Esophagus squamous epithelium (tissue), 5 donors: ENCODE measurements around the gene PPARA. TPM values are rescaled to one million over a fixed set of nuclear protein-coding genes. Genes with fewer than 3 reads are reported as not detected.

Source experiments
- DNase-seq: peaks from one replicate; lab custom pipeline; 2025; lab: John Stamatoyannopoulos, UW
- H3K27ac ChIP-seq, 4 donors: fragments of 200-600 bp; sonication (generic); one replicate each; pipeline ENCODE4 v1.5.1; 2016 to 2019; ENCODE audit warnings: mild to moderate bottlenecking in 1 of 4
- H3K27me3 ChIP-seq, 4 donors: fragments of 200-600 bp; sonication (generic); 1 replicate in 3 of 4; 2 replicates in 1 of 4; pipeline versions ENCODE4 v1.5.1 to v1.6.0; 2017 to 2021; ENCODE audit warnings: antibody characterized with exemption in 1 of 4
- H3K36me3 ChIP-seq, 3 donors: fragments of 200-600 bp; sonication (generic); one replicate each; pipeline ENCODE4 v1.5.1; 2016 to 2019
- H3K4me1 ChIP-seq, 3 donors: fragments of 200-600 bp; sonication (generic); one replicate each; pipeline ENCODE4 v1.5.1; 2017 to 2019
- H3K4me3 ChIP-seq, 4 donors: fragments of 200-600 bp; sonication (generic); 1 replicate in 3 of 4; 2 replicates in 1 of 4; pipeline ENCODE4 v1.5.1; 2016 to 2019; ENCODE audit warnings: mild to moderate bottlenecking in 2 of 4, moderate library complexity in 1 of 4
- H3K9me3 ChIP-seq, 3 donors: fragments of 200-600 bp; sonication (generic); one replicate each; pipeline ENCODE4 v1.5.1; 2016 to 2019
- CTCF ChIP-seq, 6 experiments: fragments of 450-650 bp in 4 of 6; fragments of 200-600 bp in 2 of 6; sonication (generic) in 2 of 6; IDR thresholded peaks; one replicate each; pipeline ENCODE4 v1.5.1; 2016 to 2019; ENCODE audit warnings: antibody characterized with exemption in 6 of 6, mild to moderate bottlenecking in 4 of 6, moderate library complexity in 4 of 6
- POLR2A ChIP-seq, 4 donors: fragments of 450-650 bp; IDR thresholded peaks; one replicate each; pipeline ENCODE4 v1.6.1; 2017; ENCODE audit warnings: antibody characterized with exemption in 4 of 4, mild to moderate bottlenecking in 4 of 4, moderate library complexity in 3 of 4
- WGBS, 2 donors: methylation state at CpG; one replicate each; pipeline ENCODE4 v1.1.5; 2018; 5-methylcytosine and 5-hydroxymethylcytosine counted together
- intact Hi-C: fragments of 100-400 bp; cut with DNase I; formaldehyde crosslinking; loops from one replicate; pipeline ENCODE4 v1.15.0; 2022
- total RNA-seq, 4 donors: library from RNA; depleted of rRNA; stranded (reverse); fragments of >200 nt; gene quantifications; one replicate each; pipeline ENCODE4 v1.1.0, GENCODE V29; 2016
- donor health status: DM: yes; HTN: yes; CAD: no.

Gene PPARA
- total RNA-seq, 4 donors from 2014 or later, result 7.7 to 18.5 (median 10.1) TPM

- 83 to 91% methylated on average over 5 to 11 of the region's 11 CpGs for WGBS, 2 donors
Measured at GRCh38 chr22:46145896-46146295, 4.4 kb upstream of the PPARA start.

GRCh38 chr22:46146329-46146728 is 4.0 kb upstream of the PPARA start:
- TF ChIP-seq POLR2A (IDR thresholded peaks at IDR 0.05) (no peak), CTCF (IDR thresholded peaks at IDR 0.05) (no peak)
- intact Hi-C loops, result no loop called here
- WGBS, 2 donors, result 71 to 93% methylated on average over 4 of the region's 4 CpGs
- DNase-seq, result no peak
- H3K9me3 ChIP-seq, result no peaks in the 10 kb centered on the region
- no peak overlapping the region for H3K27ac ChIP-seq
- H3K4me3 ChIP-seq, result no peak overlapping the region
- H3K27me3 ChIP-seq, result no peaks in the 10 kb centered on the region
- peaks cover 2 to 36% (median 21%) of the 10 kb centered on the region in 3 donors for H3K4me1 ChIP-seq
- no peaks in the 10 kb centered on the region for H3K36me3 ChIP-seq

More at GRCh38 chr22:46145896-46146295, 4.4 kb upstream of the PPARA start:
- no peak for DNase-seq
- Histone ChIP-seq H3K4me3 (no peak overlapping the region), H3K36me3 (no peaks in the 10 kb centered on the region), H3K4me1 (peaks cover 0 to 34% (median 21%) of the 10 kb centered on the region in 3 donors), H3K27ac (no peak overlapping the region), H3K27me3 (no peaks in the 10 kb centered on the region), H3K9me3 (no peaks in the 10 kb centered on the region)
- intact Hi-C loops, result no loop called here
- no peak for TF ChIP-seq CTCF (IDR thresholded peaks at IDR 0.05)
- no peak for TF ChIP-seq POLR2A (IDR thresholded peaks at IDR 0.05)

- peaks cover 6 to 44% (median 26%) of the 10 kb centered on the region in 3 donors for H3K4me1 ChIP-seq
- WGBS, 2 donors, result 51 to 93% methylated on average over 3 to 4 of the region's 7 CpGs
- H3K36me3 ChIP-seq, result no peaks in the 10 kb centered on the region
- H3K27ac ChIP-seq, result no peak overlapping the region
- no peaks in the 10 kb centered on the region for H3K9me3 ChIP-seq
- DNase-seq, result no peak
- TF ChIP-seq CTCF (IDR thresholded peaks at IDR 0.05), result no peak
- TF ChIP-seq POLR2A (IDR thresholded peaks at IDR 0.05), result no peak
- H3K27me3 ChIP-seq, result no peaks in the 10 kb centered on the region
- intact Hi-C loops, result no loop called here
- H3K4me3 ChIP-seq, result no peak overlapping the region
Measured at GRCh38 chr22:46147061-46147460, 3.3 kb upstream of the PPARA start.

- Histone ChIP-seq H3K27me3 (no peaks in the 10 kb centered on the region), H3K4me3 (no peak overlapping the region), H3K27ac (peak overlapping the region in 1 of 4 donors; percentile 87), H3K9me3 (no peaks in the 10 kb centered on the region), H3K4me1 (peaks cover 6 to 50% (median 26%) of the 10 kb centered on the region in 3 donors), H3K36me3 (peaks cover 0 to 5% (median 0%) of the 10 kb centered on the region in 3 donors)
- TF ChIP-seq CTCF (IDR thresholded peaks at IDR 0.05), result no peak
- no peak for TF ChIP-seq POLR2A (IDR thresholded peaks at IDR 0.05)
- no peak for DNase-seq
- 34% methylated on average over 12 of the region's 19 CpGs; no CpG with 5 or more reads in 1 of the 2 donors for WGBS, 2 donors
- intact Hi-C loops, result no loop called here
Measured at GRCh38 chr22:46147471-46148267, 2.7 kb upstream of the PPARA start.

GRCh38 chr22:46148336-46148735 is 2.0 kb upstream of the PPARA start:
- no peak overlapping the region for H3K4me3 ChIP-seq
- no peak for TF ChIP-seq CTCF (IDR thresholded peaks at IDR 0.05)
- TF ChIP-seq POLR2A (IDR thresholded peaks at IDR 0.05), result no peak
- peak overlapping the region in 3 of 4 donors; percentile 87 to 96 (median 95) for H3K27ac ChIP-seq
- 47 to 64% methylated on average over 5 to 8 of the region's 8 CpGs for WGBS, 2 donors
- peaks cover 6 to 56% (median 26%) of the 10 kb centered on the region in 3 donors for H3K4me1 ChIP-seq
- H3K9me3 ChIP-seq, result no peaks in the 10 kb centered on the region
- no peaks in the 10 kb centered on the region for H3K27me3 ChIP-seq
- H3K36me3 ChIP-seq, result peaks cover 0 to 11% (median 0%) of the 10 kb centered on the region in 3 donors
- DNase-seq, result no peak
- intact Hi-C loops, result no loop called here
